GM18907 (cell line): ENCODE data around the gene UBE2Z.

Source experiments
- ATAC-seq: cut with Tn5 transposase; IDR thresholded peaks from one replicate; pipeline ENCODE4 v1.9.1; 2021; ENCODE audit warnings: mild to moderate bottlenecking, moderate library complexity; ENCODE audit not compliant: unreplicated experiment

UBE2Z gene

DNA sequence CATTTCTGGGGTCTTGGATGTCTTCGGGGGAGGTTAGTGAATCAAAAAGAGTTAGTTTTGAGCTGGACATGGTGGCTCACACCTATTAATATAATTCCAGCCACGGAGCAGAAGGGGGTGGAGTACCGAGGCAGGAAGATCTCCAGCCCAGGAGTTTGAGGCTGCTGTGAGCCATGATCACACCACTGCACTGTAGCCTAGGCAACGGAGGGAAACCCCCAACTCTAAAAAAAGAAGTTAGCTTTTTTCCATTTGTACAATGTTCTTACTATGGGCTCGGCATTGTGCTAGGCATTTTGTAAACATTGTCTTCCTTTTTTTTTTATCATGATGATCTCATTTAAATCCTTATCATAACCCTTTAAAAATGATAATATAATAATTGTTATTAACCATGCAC is 44.7 kb downstream of the UBE2Z start:
- ATAC-seq: no peak

DNA sequence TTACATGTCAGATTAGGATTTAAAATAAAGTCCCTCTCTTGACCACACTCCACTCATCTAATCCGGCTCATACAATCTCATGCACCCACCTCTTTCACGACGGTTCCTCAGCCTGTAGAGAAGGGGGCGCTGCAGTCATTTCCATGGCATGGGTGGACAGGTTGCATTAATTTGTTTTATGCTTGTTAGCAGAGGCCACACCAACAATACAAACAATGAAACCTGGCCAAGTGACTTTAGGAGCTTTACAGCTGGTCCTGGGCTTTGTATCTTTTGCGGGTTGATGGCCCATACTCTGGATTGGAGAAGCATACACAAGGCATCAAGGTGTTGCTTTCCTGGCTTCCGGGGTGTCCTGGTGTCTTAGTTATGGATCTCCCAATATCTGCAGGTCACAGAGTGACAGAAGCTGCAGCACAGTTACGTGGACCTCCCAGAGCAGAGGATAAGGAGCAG is 46.1 kb downstream of the UBE2Z start:
- no peak for ATAC-seq

DNA sequence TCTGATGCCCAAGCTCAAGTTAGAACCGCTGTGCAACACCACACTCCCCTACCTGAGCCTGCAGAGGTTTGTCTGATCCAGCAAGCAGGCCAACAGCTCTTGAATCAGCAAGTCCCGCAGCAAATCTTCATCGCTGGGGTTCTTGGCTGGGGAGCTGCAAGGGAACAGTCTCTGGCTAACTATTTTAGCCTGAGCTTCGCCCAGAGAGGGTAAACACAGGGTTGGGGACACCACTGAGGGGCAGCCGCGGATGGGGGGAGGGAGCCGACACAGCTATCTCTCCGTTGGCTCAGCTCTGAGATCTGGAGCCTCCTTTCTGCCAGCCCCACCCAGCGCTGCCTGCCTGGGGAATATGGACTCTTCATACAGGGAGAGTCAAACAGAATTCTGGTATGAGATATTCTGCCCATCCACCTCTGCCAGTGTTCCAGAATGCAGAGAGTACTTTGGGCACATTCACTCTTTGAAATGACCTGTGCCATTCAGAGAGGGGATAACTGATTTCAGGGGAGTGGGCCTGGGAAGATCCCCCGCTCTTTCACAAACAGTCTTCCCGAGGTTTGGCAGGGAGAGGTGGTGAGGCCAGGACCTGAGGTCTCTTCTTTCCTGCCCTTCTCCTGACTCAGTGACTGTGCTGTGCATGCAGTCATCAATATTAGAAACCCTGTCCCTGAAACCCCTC is 52.8 kb downstream of the UBE2Z start:
- ATAC-seq: no peak

DNA sequence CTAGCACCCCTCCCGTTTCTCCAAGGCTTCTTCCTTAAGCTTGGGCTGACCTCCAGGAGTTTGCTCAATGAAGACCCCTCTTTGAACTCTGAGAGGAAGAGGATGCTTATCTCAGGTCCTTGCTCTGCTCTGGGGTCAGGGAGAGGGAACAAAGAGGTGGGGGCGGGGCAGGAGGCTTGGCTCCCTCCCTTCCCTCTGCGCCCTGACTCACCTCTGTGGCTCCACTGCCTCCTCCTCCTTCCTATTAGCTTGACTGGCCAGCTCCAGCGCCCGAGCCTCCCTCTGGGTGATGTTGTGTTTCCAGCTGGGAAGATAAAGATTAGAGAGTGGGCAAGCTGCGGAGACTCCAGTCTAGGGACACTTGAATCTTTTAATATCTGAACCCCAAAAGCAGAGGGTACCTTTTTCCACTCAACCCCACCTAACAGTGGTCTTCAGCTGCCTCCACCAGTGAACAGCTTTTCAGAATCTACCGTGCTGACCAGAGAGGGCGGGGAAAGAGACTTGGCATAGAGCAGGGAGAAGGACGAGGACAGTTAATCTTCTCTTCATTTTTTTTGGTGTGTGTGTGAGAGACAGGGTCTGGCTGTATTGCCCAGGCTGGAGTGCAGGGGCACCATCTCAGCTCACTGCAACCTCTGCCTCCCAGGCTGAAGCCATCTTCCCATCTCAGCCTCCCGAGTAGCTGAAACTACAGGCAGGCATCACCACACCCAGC is 53.5 kb downstream of the UBE2Z start:
- no peak for ATAC-seq

DNA sequence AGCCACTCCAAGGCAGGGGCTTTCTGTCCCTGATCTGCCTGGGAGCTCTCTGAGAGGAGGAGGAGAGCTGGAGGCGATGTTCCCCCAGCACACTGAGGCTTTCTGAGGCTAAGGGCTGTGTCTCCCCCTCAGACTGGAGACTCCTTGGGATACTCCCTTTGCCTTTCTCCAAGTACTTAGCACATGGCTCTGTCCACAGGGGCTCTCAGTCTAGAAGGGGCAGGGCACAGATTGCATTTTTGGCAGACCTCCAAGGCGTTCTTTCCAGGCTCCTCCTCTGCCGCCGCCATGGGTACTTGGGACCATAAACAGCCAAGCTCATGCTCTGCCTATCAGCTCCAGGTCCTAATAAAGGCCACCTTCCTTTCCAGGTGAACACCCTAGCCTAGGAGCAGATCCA is 62.0 kb downstream of the UBE2Z start:
- ATAC-seq: no peak

DNA sequence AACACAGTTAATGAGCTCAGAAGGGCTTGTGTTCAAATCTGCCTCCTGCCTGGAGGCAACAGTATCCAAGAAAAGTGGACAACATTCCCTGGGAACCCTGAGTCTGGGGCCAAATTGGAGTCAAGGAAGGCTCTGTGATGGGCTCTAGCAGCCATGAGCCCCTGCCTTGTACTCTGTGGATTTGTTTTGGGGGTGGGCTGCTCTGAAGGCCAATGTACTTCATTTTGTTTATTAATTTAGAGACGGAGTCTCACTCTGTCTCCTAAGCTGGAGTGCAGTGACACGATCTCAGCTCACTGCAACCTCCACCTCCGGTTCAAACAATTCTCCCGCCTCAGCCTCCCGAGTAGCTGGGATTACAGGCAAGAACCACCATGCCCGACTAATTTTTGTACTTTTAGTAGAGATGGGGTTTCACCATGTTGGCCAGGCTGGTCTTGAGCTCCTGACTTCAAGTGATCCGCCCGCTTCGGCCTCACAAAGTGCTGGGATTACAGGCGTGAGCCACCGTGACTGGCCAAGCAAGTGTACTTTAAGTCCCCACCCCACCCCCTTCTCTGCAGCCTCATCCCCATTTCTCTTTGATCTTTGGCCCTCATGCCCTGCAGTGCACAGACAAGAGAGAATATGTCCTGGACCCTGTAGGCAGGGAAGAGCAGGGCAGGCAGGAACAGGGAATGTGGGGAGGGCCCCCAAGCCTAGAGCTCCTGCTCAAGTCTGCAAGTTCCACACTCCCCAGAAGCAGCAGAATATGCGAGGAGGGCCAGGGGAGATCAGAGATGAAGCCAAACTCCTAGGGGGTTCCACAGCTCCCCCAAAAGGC is 62.9 kb downstream of the UBE2Z start:
- no peak for ATAC-seq

DNA sequence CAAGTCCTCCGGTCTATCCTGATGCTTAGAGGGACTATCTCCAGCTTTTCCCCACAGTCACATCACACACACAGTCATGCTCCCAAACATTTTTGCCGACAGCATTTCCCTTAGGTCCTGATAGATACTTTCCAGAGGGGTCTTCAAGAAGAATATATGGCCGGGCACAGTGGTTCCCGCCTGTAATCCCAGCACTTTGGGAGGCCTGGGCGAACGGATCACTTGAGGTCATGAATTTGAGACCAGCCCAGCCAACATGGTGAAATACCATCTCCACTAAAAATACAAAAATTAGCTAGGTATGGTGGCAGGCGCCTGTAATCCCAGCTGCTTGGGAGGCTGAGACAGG is 64.5 kb downstream of the UBE2Z start:
- no peak for ATAC-seq

DNA sequence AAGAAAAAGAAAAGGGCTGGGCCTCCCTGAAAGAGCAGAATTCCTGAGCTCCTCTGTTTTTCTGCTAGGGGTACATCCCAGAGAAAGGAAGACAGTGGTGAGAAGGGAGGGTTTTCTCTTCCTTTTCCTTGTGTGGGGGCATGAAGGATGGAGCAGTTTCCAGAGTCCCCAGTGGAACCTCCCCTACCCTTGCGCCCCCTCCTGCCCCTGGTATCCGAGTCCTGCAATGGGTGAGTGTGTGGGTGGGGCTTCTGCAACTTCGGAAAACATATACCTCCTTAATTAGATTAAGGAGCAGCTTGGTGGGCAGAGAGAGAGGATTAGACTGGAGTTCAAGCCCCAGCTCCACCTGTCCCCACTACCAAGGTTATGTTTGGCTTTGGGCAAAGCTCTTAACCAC is 65.6 kb downstream of the UBE2Z start:
- ATAC-seq: no peak
